Stimulated activated CD4-positive, alpha-beta T cell treated with anti-CD3 and anti-CD28 coated beads, Interleukin-12 subunit alpha, Interleukin-12 subunit beta, amount 100 ng/mL, for 48 hours (primary cell): Measurements from ENCODE around the gene IPO13.
A peak's percentile ranks its signal among the peaks of the same experiment; 100 is the strongest.

Experiments
- DNase-seq, 3 donors: peaks; one replicate each; pipeline ENCODE4 v3.0.0-alpha.2; 2020; ENCODE audit warnings: low read depth in 2 of 3, low spot score in 1 of 3

Gene IPO13

GRCh38 chr1:43974443-43975248 is 27.9 kb downstream of the IPO13 start, which contains the start of gene ATP6V0B:
TSS of gene ATP6V0B (plus strand) at chr1:43974960. CDS start at chr1:43975041, 81 bp downstream.
- peak; percentile 89 to 97 (median 97) for DNase-seq

DNA sequence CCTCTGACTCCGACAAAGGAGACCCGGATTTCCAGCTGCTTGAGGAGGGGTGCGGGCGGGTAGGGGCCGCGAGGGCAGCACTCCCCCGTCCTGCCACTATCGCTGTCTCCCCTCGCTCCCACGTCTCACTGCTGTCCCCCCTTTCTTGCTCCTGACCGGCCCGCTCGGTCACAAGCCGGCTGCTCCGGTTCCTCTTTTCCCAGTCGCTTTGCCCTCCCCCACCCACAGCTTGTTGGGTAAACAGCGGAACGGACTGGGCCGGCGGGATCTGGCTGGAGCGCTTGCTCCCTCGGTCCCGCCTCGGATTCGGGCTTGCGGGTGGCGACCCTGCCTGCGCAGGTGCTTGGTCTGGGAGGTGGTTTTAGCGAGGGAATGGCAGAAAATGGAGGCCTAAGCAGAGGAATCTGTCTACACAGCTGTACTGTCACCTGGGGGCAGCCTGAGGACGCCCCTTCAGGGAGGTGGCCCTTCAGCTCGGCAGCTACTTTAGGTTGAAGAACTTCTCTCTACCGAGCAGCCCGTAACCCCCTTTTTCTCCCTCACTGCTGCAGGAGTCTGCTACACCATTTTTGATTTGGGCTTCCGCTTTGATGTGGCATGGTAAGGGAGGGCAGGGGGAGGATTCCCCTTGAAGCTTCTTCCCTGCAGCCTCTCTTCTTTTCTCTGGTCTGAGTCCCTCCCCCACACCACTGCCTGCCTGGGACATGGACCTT is 28.7 kb downstream of the IPO13 start:
- DNase-seq = no peak

- DNase-seq = no peak
Observed at GRCh38 chr1:43976045-43976444, 29.3 kb downstream of the IPO13 start.

DNA sequence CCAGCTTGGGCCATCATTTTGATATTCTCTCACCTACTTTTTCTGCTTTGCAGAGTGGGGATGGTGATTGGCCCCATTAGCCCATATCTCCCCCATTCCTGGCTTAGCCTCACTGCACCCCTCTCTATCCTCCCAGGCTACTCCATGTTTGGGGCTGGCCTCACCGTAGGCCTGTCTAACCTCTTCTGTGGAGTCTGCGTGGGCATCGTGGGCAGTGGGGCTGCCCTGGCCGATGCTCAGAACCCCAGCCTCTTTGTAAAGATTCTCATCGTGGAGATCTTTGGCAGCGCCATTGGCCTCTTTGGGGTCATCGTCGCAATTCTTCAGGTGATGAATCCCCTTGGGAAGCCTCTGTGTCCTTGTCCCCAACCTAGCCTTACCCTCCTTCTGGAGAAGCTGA is 30.1 kb downstream of the IPO13 start:
- no peak for DNase-seq

- DNase-seq = no peak
Observed at GRCh38 chr1:43977376-43978263, 30.9 kb downstream of the IPO13 start.

- DNase-seq = no peak
Observed at GRCh38 chr1:43978264-43978550, 31.5 kb downstream of the IPO13 start.

DNA sequence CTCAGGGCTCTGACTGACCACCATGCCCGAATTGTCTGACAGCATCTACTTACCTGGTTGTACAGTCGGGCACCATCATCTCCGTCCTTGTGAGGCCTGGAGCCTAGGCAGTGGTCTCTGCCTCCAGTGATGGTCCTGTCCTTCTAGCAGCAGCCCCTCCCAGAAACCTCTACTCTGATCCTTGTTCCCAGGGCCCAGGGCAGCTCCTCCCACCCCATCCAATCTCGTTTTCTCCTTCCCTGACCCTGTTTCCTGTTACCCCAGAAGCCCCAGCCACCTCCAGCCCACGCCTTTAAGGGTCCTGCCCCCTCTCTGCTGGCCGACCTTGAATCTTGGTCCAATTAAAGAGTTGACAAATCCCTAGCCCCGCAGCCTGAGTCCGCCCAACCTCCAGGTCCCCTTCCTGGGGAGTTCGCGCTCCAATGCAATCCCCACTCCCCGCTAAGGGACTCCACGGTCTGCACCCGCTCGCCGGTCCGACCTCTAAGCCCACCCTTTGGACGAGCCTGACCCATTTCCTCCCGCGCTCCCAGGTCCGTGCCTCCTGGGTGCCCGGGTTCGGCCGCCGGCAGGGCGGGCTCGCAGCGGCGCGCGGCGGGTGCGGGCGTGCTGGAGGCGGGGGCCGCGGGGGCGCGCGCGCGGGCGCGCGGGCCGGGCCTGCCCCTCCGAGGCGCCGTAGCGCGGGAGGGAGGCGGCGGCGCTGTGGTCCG is 32.0 kb downstream of the IPO13 start, which contains the start of gene B4GALT2:
TSS of gene B4GALT2 (plus strand) at position 660 of the 710 bp plus-strand sequence. CDS start 1,951 bp downstream, outside the sequence.
- DNase-seq = peak in 1 of 3 donors; percentile 32

GRCh38 chr1:43979261-43979527 is 32.4 kb downstream of the IPO13 start:
- DNase-seq = no peak

DNA sequence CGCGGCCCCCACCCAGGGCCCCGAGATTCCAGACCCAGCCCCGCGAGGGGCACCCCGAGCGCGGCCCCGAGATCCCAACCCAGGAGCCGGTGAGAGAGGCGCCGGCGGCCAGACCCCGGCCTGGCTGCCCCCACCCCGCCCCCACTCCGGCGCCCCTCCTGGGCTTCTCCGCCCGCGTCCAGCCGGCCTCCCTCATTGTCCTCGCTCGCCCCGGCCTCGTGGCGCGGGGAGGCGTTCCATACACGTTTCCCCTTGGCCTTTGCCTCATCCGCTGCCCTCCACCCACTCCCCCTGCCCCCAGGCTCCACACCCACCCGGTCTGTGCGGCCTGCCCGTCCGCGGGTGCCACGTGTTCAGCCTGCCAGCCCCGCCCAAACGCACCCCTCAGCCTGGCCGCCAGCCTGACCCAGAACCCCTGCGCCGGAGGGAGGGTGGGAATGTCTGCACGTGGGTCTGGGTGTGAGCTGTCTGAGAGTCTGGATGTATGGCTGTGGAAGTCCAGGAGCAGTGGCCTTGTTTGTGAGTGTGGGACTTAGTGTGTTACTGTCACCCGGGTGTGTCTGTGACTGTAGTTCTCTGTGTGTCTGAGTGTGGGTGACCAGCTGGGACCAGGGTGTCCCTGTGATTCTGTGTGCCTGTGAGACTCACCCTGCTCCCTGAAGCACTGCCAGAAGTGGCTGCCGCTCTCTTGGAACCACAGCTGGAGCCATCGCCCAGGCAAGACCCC is 32.9 kb downstream of the IPO13 start:
- peak in 1 of 3 donors; percentile 43 for DNase-seq

DNA sequence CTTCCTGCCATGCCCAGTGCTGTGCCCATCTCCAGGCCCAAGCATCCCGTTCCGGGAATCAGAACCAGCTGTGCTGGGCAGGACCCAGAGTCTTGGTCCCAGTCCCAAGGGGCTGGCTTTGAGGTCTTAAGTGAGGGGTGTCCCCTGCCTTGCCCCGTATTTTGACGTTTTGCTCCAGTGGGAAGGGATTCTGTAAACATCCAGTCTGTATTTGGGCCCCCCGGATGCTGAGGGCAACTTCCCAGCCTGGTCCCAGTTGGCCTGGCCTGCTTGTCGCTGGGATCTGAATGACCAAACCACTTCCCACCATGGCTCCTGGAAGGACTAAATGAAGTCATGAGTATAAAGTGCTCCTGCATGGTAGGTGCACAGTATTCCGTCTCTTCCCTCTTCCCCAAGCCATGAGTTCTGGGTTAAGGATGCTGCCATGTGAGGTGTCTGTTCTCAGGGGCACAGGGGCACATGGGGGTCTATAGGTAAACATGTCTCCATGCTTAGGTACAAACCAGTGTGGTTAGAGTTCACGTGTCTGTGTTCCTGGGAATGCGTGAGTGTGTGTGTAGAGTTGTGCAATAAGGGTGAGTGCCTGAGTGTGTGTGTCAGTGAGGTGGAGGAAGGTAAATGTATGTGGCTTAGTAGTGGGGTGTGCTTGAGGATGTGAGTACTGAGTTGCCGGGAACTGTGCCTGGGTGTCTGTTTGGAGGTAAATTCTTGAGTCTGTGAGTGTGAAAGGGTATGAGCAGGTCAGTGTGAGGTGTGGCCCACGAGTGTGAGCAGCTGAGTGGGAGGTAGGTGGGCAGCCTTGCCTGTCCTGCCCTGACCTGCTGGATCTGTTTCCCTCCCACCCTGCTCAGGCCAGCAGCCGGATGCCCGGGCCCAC is 33.7 kb downstream of the IPO13 start:
- no peak for DNase-seq

- DNase-seq = no peak
Observed at GRCh38 chr1:43981135-43981491, 34.4 kb downstream of the IPO13 start.

DNA sequence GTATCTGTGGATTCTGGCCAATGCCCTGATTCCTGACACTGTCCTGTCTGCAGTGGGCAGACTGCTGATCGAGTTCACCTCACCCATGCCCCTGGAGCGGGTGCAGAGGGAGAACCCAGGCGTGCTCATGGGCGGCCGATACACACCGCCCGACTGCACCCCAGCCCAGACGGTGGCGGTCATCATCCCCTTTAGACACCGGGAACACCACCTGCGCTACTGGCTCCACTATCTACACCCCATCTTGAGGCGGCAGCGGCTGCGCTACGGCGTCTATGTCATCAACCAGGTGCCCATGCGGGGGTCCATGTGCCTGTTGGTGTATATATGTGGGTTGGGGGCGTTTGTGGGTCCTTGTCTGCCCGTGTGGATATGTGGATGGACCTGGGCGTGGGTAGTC is 34.9 kb downstream of the IPO13 start:
- DNase-seq = no peak

DNA sequence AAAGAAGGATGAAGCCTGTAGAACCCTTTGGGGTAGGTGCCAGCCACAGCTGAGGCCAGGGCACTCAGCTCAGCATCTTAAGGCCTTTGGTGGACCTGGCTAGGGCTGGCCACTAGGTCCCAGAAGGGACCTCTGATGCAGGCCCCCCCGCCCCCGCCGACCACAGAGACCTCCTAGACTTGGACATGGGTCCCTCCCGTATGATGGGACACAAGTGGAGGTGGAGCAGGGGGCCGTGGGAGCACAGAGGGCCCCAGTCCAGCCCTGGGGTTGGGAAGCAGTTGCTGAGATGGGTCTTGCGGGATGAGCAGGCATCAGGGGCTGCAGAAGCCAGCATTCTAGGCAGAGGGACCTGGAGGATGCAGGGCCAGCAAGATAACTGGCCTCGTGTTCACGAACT is 35.5 kb downstream of the IPO13 start:
- DNase-seq = no peak

- DNase-seq = no peak
Observed at GRCh38 chr1:43982808-43983207, 36.1 kb downstream of the IPO13 start.

DNA sequence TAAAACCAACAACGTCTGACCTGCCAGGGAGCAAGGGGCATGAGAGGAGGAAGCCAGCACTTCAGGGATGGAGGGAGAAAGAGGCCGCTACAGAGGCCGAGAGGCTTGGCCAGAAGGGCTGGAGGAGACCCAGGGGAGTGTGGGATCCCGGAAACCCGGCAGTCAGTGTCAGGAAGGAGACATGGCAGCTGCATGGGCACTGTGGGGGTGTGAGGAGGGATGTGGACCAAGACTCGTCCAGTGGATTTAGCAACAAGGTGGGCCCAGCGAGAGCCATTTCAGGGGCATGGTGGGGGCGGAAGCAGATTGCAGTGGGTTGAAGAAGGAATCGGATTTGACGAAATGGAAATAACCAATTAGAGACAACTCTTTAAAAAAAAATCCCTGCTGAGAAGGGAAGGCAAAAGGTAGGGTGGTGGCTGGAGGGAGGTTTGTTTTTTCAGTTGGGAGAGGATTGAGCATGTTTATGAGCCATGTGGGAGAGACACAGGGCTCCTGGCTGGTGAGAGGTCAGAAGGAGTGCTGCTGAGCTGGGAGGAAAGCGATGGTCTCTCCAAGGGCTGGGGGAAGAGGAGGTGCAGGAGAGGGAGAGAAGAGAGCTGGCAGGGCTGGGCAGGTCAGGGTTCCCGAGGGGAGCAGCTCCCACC is 36.6 kb downstream of the IPO13 start:
- no peak for DNase-seq

- no peak for DNase-seq
Observed at GRCh38 chr1:43984855-43985254, 38.1 kb downstream of the IPO13 start.

DNA sequence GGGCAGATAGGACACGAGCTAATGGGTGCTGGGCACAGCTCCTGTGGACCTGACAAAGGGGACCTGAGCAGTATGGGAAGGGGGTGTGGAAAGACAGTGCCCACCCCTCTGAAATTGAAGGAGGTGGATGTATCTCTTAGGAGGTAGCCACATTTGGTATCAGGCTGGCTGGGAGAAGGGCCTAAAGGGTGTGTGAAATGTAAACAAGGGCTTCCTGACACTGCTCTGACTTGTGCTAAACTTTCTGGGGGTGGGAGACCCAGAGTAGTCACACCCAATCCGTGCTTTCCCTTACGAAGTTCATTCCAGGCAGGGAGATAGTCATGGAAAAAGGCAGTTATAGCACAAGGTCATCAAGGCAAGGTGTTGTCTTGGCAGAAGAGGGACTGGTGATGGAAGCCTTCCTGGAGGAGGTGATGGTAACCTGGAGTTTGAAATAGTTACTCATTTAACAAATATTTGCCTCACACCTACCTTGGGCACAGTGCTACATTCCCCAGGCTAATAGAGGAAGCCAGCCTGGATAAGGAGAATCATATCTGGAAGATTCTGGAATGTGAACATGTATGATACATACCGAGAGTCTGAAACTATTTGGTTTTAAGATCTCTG is 39.3 kb downstream of the IPO13 start:
- no peak for DNase-seq

DNA sequence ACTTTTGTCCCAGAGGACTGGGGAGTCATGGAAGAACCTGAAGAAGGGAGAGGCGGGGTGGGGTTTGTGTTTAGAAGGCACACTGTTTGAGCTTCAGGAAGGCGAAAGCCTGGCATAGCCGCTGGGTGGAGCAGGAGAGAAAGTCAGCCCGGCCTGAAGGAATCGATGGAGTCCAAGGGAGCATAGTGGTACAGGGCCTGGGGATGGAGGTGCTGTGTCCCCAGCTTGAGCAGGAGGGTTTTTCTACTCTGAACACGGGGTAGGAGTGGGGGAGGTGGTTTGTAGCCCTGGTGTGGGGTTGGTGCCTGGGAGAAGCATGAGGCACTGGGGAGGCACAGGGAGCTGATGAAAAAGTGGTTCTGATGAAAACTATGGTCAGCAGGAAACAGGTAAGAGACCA is 40.0 kb downstream of the IPO13 start:
- no peak for DNase-seq
